ENCODE results near the gene EVA1A.

The EVA1A gene

DNA sequence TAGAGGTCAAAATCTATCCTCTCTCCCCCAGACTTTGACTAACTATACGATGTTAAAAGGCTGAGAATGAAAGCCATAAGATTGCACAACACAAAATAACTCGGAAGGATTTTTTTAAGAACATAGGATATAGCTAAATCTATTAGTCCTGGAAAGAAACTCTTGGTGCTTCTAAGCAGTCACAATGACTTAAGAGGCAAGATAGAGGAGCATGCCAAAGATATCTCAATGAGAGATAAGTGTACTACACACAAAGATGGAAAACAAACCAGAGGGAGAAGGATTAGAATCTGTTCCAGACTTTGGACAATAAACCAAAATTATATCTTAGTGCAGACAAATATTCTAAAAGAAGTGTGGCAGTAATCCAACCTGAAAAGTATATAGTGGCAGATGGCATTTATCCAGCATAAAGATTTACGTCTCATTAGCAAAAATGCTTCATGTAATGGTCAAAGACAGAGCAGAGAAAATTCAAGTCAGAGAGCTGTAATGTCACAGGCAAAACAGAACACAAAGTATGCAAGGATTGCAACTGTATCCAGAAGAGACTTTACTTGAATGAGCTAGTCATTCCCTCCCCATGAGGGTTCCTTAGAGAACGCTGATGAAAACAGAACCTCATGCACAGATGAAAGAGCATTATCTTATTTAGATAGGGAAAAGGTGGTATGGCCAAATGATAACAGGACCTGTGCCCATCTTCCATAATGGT, 28.8 kb upstream of the EVA1A start:
- DNase-seq = no peak

DNA sequence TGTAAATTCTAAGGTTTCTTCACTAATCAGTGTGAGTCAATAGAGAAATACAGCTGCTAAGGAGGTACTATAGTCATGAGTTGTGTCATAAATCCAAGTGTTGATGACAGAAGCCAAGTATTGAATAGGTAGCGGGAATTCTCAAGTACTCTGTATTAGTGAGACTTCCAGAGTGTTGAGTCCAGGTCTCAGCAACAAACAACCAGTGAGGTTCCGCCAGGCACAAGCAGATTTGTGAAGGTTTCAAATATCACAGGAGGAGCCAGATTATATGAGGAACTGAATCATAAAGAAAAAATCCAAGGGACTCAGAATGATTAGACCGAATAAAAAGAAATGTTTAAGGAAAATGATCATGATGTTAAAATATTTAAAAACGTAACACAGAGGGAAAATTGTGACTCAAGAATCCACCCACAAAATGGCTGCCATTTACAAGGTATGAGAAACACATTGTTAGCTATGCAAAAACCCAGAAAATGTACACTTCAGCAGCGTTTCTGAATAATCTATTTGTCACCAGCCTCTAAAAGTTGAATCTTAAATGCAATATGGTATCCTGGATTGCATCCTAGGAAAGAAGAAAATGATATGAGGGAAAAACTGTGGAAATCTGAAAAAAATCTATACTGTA, 27.3 kb upstream of the EVA1A start:
- no peak for DNase-seq

DNA sequence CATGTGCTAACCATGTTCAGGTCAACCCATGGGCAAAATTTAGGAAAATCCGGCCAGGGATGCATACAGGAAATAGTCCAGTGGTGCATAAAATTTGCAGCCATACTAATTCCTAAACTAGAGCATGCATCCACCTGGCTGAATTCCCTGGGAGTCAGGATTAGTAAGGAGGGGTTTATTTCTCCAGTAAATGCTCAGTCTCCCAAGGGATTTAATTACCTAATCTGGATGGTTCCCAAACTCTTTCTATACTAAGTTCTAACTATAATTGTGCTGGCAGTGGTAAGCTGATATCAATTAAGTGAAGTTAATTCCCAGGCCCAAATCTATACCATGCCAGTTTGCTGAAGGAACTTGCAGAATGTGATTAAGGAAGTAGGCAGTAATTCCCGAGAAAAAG, 26.2 kb upstream of the EVA1A start:
- DNase-seq = no peak

DNA sequence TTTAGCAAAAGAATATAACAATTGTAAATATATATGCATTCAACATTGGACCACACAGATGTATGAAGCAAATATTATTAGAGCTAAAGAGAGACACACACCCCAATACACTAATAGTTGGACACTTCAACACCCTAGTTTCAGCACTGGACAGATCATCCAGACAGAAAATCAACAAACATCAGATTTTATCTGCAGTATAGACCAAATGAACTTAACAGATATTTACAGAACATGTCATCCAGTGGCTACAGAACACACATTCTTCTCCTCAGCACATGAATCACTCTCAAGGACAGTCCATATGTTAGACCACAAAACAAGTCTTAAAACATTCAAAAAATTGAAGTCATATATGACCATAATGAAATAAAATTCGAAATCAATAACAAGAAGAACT, 22.1 kb upstream of the EVA1A start:
- DNase-seq = no peak

DNA sequence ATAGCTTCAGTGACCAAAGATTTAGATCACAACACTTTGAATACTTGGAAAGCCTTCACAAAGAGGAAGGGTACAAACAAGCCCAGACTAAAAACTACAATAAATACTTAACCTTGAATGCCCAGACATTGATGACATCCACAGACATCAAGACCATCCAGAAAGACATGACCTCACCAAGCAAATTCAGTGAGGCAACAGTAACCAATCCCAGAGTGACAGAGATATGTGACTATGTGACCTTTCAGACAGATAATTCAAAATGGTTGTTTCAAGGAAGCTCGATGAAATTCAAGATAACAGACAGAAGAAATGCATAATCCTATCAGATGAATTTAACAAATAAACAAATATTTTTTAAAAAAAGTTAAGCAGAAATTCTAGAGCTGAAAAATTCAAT, 19.9 kb upstream of the EVA1A start:
- DNase-seq = no peak

DNA sequence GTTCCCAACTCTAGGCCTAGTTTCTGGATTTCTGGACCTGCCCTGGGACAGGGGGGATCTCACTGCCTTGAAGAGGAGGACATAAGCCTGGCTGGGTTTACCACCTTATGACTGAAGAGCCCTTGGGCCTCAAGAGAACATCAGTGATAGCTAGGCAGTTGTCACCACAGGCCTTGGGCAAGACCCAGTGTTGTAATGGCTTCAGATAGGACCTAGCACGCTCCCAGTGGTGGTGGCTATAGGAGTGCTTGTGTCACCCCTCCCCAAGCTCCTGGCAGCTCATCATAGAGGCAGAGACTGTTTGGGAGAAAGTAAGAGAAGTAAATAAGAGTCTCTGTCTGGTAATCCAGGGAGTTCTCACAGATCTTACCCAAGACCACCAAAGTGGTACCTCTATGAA, 19.4 kb upstream of the EVA1A start:
- no peak for DNase-seq

DNA sequence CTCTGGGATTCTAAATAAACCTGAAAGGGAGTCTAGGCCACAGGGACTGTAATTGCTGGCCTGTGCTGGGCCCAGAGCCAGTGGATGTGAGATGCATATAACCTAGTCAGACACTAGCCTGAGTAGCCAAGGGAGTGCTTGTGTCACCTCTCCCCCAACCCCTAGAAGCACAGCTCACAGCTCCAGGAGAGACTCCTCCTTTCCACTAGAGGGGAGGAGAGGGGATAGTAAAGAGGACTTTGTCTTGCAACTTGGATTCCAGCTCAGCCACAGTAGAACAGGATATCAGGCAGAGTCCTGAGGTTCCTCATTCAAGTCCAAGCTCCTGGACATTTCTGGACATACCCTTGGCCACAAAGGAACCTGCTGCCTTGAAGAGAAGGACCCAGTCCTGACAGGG, 18.4 kb upstream of the EVA1A start:
- no peak for DNase-seq

DNA sequence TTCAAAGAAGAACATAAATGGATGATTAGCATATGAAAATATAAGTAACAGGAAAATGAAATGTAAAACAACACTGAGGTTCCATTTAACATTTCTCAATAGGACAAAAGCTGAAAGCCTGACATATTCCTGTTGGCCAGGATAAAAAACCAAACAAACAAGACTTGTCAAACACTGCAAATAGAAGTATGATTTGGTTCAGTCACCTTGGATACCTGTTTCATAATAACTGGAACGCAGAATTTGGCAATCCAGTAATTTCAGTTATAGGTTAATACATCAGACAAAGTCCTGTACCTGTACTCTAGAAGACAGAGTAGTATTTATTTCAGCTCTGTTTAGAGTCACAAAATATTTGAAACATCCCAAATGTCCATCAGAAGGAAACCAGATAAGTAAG, 16.5 kb upstream of the EVA1A start:
- no peak for DNase-seq

DNA sequence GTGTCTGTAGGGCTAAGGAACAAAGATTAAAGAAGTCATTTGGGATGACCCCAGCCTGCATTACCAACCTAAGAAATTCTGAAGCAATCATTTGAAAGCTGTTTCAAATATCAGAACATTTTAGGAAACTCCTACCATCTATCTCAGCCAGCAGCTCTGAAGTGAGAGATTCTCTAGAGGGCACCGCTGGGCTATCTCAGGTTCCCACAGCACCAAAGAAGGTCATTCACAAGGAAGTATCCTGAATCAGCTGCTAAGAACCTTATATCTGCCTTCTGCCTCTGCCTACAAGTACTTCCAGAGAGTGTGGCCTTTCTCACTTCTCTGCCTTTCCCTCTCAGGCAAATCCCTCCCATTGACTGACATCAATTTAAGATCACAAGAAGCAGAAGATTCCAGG, 13.4 kb upstream of the EVA1A start:
- DNase-seq = no peak

DNA sequence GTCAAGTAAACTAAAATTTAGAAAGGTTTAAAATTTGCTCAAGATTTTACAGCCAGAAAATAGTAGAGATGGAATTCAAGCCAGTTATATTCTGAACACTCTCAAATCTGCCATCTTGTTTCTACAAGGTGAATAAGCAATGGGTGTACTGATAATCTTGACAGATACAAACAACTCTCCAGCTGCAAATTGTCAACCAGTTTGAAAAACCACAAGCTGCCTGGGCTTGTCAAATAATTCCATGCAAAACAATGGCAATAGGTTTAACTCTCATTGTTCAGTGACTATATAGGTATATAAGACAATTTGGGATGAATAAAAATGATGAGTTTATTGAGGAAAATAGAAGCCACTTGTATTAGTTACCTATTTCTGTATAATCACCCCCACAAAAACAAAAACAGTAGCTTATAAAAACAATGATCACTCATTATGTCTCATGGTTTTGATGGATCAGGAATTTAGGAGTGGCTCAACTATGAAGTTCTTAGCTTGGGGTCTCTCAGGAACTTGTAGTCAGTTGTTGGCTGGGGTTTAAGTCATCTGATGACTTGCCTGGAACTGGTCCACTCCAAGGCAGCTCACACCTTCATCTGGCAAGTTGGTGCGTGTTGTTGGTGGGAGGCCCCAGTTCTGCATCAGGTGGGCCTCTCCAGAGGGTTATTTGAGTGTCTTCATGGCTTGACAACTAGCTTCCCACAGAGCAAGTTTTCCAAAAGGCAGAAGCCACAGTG, 12.6 kb upstream of the EVA1A start:
- DNase-seq = no peak

DNA sequence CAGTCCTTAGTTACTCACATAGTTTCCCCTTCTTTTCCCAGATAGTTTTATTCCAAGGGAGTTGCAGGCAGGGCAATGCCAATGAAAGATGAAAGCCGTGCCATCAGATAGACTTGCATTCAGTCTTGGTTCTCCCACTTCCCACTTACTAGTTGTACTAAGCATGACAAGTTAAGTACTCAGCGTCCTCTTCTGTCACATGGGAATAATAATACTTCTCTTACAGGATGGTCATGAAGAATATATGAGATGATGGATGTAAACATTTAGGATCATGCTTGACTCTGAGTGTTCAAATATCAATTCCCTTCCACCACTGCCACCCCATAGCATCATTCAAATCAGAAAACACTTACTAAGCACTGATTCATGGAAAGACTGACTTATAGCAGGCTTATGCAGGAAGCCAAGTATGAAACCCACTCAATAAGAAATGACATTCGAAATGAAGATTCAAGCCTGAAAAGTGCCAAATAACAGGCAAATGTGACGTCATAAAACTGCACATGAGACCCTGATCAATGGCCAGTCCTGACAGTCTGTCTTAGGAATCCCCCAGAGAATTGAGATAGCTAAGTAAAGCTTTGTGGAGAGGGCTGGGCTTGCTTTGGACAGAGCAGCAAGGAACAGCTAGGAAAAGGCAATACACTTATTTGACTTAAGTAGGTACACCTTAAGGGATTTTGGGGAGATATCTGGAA, 11.1 kb upstream of the EVA1A start:
- DNase-seq = no peak

DNA sequence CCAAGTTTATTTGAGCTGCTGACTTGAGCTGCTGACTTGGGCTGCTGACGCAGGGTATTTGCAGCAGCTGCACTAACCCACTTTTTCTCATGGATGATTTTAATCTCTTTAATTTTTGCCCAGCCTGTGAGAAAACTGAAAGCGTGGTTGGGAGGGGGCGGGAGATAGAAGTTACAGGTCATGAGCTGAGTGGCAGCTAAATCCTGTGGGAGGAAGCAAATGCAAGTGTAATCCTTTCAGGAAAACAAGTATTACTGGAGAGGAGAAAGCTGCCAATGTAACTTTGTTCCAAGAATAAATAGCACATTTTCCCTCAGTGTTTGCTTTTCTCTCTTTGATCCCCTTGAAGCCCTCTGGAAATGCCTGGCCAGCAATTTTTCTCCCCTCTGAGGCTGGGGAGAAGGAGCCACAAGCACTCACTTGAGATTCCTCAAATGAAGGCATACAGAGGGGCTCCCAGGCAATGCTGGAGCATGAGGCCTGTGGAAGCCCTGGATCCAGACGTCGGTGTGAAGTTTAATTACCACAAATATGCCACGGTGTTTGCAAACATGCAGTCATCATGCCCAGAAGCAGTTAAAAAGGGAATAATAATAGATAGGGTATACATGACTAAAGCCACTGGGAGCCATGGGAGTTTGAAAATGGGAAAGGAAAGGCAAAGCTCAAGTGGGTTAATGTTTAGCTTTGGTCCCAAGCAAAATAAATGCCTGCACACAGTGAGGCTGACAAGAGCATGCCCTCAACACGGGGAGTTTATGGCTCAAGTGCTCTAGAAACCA, 10.4 kb upstream of the EVA1A start:
- DNase-seq = no peak

DNA sequence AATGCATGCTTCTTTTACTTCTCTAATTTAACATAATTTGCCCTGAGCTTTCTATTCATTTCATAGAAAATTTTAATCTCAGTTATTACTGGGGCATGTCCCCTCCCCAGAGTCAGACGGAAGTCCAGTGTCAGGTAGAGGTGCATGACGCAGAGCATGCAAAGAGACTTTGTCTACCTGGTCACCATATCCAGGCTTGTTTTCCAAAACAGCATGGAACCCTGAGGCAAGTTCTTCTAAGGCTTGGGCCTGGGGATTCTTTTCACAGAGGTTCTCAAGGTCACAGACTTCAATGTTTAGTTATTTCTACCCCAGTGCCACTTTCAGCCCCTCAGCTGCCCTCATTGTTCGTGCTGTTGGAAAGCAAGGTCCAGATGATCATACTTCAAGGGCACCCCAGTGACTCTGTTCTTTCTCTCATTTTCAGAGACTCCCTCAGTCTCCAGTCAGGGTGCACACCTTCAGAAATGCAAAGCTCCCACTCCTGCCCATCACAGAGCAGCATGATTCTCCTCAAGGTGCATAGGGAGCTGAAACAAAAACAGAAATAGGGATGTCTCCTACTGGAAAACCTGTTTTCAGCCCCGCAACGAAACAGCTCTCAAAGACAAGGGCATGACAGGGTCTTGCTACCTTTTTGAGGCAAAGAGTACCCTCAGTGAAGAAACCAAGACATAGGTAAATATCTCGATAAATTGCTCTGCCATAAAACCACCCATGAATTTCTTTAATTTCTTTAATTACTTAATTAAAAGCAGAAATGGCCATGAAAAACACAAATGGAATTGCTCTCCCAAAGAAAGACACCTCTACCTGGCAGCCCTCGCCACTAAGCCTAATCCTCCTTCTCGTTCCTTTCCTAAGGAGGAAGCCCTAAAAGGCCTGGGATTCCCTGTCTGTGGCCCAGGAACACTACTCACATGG, 9.5 kb upstream of the EVA1A start:
- DNase-seq = no peak

DNA sequence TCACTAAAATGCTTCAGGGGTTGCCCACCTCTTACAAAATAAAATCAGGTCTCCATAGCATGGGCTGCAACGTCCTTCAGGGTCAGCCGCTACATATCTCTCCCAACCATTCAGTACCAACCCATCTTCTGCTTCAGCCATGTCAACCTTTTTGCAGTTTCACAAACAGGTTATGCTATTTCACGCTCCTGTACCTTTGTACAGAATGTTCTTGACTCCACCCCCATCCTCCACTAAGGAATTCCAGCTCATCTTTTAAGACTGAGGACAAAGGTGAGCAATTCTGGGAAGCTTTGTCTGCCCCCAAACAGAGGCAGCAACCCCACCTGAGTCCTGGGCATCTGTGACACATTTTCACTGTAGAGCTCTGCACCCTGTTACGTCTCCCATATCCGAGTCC, 8.8 kb upstream of the EVA1A start:
- DNase-seq = no peak

DNA sequence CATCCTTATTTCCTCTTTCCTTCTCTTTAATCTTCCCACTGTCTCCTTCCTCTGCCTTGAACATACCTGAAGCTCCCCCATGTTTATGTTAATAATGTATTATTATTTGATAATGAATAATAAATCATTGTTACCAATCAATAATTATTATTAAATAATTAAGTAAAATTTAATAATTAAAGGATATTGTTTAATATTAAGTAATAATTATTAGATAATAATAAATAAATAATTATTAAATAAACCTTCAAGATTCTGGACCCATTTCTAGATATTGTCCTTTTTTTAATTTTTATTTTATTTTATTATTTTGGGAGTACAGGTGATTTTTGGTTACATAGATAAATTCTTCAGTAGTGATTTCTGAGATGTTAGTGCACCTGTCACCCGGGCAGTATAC, 7.4 kb upstream of the EVA1A start:
- no peak for DNase-seq

DNA sequence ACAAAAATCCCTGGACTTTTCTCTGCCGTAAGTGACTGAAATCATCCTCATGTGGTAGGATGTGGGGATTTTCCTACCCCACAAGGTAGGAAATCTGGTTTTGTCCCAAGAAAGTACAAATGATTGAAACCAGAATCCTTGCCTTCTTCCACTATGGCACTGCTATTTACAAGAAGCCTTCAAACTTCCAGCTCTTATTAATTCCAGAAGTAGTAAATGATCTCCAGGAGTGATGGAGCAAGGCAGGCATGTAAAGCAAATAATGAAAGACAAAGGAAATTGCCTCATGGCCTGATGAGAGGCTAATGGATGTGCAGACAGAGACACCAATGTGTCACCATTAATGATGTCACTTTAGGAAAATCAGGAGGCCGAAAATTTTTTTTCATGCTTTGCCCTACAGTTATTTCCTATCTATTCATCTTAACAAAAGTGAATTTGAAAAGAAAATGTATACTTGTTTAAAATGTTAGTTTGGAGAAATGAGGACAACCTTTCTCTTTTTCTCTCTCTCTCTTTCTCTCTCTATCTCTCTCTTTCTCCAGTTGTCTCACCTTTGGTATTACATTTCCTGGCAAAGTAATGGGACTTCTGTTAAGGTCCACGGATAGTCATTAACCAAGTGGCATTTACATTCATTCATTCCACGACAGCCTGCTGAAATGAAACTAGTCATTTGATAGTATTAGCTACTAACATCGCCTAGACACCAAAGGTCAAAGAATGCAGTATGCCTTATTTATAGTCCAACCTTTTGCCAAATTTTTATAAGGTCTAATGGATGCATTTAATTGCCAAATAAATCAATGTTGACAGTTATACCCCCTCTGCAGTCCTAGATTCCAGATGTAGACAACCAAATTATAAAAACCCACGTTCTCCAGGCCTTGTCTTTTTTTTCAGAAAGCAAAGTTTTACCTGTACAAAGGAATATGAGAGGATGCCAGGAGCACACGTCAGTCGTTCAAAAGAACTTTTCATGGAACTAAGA, 5.0 kb upstream of the EVA1A start:
- no peak for DNase-seq

DNA sequence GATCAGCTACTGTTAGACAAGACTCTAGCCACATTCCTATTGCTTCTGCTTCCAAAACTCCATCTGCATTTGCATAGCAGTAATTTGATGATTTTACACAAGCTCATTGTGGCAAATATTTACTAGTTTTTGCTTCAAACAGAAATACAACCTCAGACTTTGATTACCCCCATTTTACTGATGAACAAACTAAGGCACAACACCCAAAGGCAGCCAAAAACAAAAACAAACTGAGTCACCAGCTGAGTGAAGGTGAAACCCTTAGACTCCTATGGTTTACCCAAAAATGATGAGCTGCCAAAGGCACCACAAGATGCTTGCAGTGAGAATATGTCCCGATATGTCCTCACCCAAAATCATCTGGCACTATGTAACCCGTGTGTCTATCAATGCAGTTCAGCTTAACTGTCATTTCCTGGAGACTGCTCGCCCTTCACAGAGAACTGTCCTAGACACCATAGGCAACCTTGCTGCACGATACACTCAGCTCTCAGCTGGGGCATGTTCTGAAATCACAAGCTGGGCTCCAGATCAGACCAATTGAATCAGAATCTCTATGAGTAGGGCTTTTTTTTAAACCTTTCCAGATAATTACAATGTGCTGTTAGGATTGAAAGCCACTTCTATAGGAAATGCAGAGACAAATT, 4.1 kb upstream of the EVA1A start:
- DNase-seq = no peak

DNA sequence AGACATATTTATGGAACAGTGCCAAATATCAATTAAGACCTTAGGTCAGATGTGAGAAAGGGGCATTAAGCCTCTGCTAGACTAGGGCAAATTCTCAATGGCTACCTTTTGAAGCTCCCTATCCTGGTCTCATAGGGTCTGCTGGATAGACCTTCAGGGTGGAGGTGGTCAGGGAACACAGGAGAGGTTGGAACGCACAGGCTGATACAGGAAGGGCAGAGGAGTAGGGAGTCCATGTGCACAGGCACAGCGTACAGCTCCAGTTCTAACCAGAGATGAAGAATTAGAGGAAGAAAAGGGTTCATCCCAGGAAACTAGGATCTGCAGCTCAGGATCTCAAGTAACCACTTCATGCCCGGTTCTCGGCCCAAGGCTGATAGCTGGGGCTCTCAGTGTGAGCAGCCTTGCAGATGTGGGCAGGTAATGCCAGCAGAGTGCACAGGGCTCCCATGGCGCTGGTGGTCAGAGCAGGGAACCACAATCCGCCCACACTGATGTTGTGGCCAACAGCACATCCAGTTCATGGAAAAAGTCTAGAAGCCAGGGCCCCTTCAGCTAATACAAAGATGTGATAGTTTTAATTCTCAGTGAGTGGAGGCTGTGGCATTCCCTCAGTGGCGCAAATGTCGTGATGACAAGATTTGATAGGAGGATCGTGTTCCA, 3.4 kb upstream of the EVA1A start:
- DNase-seq = no peak

DNA sequence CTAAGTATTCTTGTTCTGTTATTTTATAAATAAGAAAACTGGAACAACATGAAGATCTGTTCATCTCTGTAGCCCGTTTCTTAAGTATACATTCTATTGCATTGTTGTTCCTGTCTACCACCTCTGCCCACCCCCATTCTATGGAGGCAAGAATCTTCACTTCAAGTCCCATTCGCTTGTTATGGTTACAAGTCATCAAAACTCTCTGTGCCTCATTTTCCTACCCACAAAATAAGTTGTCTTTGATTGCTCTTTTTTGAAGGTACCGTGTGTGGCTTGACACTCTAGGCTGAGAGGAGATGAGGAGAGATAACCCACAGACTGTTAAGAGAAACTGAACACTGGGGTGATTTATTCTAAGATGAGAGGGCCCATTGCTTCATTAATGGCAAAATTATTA, 2.9 kb upstream of the EVA1A start:
- DNase-seq = no peak

Data from CD4-positive, alpha-beta T cell treated with Interleukin-6 for 4 hours (primary cell).